Calu3 (cell line): ENCODE data around the gene LIN9. TPM values are rescaled to one million over a fixed set of nuclear protein-coding genes. Genes with fewer than 3 reads are reported as not detected.
"Not testable (repeated sequence)": the region's sequence is repeated elsewhere in the genome, so short reads cannot be mapped to it uniquely, and the experiment has no call there.

Source experiments
- BruUV-seq: library from RNA; stranded (reverse); fragments of 400-500 nt; replicated peaks from 2 replicates; lab custom pipeline; 2021; lab: Mats Ljungman, UMichigan
- CTCF ChIA-PET: fragments of 300-600 bp; sonication (Branson Sonifier 250); formaldehyde crosslinking; loops from one replicate; lab custom pipeline; 2022; ENCODE audit warnings: antibody characterized with exemption; lab: Charles Lee
- DNase-seq: peaks from one replicate; pipeline ENCODE4 v3.0.0; 2022
- H3K27ac Mint-ChIP-seq: one replicate; pipeline ENCODE4 v1.8.0; 2022; ENCODE audit warnings: mixed read lengths; ENCODE audit not compliant: unreplicated experiment
- H3K27me3 Mint-ChIP-seq: one replicate; pipeline ENCODE4 v1.8.0; 2022; ENCODE audit warnings: mixed read lengths; ENCODE audit not compliant: unreplicated experiment
- H3K36me3 Mint-ChIP-seq: one replicate; pipeline ENCODE4 v1.8.0; 2022; ENCODE audit warnings: mild to moderate bottlenecking, moderate library complexity, mixed read lengths; ENCODE audit not compliant: insufficient read depth, unreplicated experiment
- H3K4me1 Mint-ChIP-seq: one replicate; pipeline ENCODE4 v1.8.0; 2022; ENCODE audit warnings: mild to moderate bottlenecking, low read depth, mixed read lengths; ENCODE audit not compliant: unreplicated experiment
- H3K4me3 Mint-ChIP-seq: one replicate; pipeline ENCODE4 v1.8.0; 2022; ENCODE audit warnings: mild to moderate bottlenecking, low read depth, moderate library complexity, mixed read lengths; ENCODE audit not compliant: unreplicated experiment
- H3K9me3 Mint-ChIP-seq: one replicate; pipeline ENCODE4 v1.8.0; 2022; ENCODE audit warnings: low read depth, mixed read lengths; ENCODE audit not compliant: unreplicated experiment
- CTCF ChIP-seq: fragments of 200-600 bp; IDR thresholded peaks from one replicate; pipeline ENCODE4 v1.8.0; 2022; ENCODE audit warnings: antibody characterized with exemption; ENCODE audit not compliant: unreplicated experiment
- intact Hi-C: fragments of 100-400 bp; cut with micrococcal nuclease; formaldehyde crosslinking; loops from one replicate; pipeline ENCODE4 v1.10.0; 2022; ENCODE audit not compliant: unreplicated experiment
- total RNA-seq: library from RNA; stranded (reverse); gene quantifications from 2 replicates; pipeline ENCODE4 v1.2.3, GENCODE V29; 2022

Gene LIN9
- total RNA-seq, 1 experiment from 2014 or later = 14.3 TPM

GRCh38 chr1:226276987-226277386, 32.0 kb downstream of the LIN9 start:
- no peak overlapping the region for H3K27ac Mint-ChIP-seq
- H3K36me3 Mint-ChIP-seq = peaks cover 18% of the 10 kb centered on the region
- H3K27me3 Mint-ChIP-seq = no peaks in the 10 kb centered on the region
- TF ChIP-seq CTCF = no peak
- H3K9me3 Mint-ChIP-seq = no peaks in the 10 kb centered on the region
- no TSS peak for BruUV-seq
- H3K4me3 Mint-ChIP-seq = no peak overlapping the region
- CTCF ChIA-PET = interaction anchor here (1.0 kb wide), 1 partner anchor 212 kb away, joined by 3 read pairs; no protein-coding TSS in a partner anchor
- intact Hi-C loops = no loop called here
- H3K4me1 Mint-ChIP-seq = no peaks in the 10 kb centered on the region
- DNase-seq = no peak

- Mint-ChIP-seq H3K27ac (no peak overlapping the region), H3K36me3 (peaks cover 18% of the 10 kb centered on the region), H3K4me3 (no peak overlapping the region), H3K27me3 (no peaks in the 10 kb centered on the region), H3K9me3 (no peaks in the 10 kb centered on the region), H3K4me1 (no peaks in the 10 kb centered on the region)
- no peak for TF ChIP-seq CTCF
- intact Hi-C loops = no loop called here
- no peak for DNase-seq
- CTCF ChIA-PET = no interaction called here
- no TSS peak for BruUV-seq
Observed at GRCh38 chr1:226276077-226276682, 32.8 kb downstream of the LIN9 start.

GRCh38 chr1:226274138-226274537, 34.8 kb downstream of the LIN9 start:
- Mint-ChIP-seq H3K4me1 (peaks cover 5% of the 10 kb centered on the region), H3K36me3 (peaks cover 18% of the 10 kb centered on the region), H3K9me3 (no peaks in the 10 kb centered on the region), H3K4me3 (no peak overlapping the region), H3K27ac (no peak overlapping the region), H3K27me3 (no peaks in the 10 kb centered on the region)
- CTCF ChIA-PET = interaction anchor here (0.6 to 0.7 kb wide), 2 partner anchors 151 to 1943 kb away, joined by 3 to 4 read pairs; no protein-coding TSS in a partner anchor
- no peak for TF ChIP-seq CTCF
- no TSS peak for BruUV-seq
- DNase-seq = no peak
- intact Hi-C loops = no loop called here

- H3K9me3 Mint-ChIP-seq, DNase-seq, H3K27ac Mint-ChIP-seq, BruUV-seq, H3K4me3 Mint-ChIP-seq, H3K27me3 Mint-ChIP-seq, intact Hi-C loops: not testable (repeated sequence)
- CTCF ChIA-PET = interaction anchor here (0.7 kb wide), 3 partner anchors 23 to 589 kb away, joined by 4 to 8 read pairs (median 4); no protein-coding TSS in a partner anchor
- Mint-ChIP-seq H3K36me3 (peaks cover 18% of the 10 kb centered on the region), H3K4me1 (peaks cover 13% of the 10 kb centered on the region)
Observed at GRCh38 chr1:226272233-226272902, 36.6 kb downstream of the LIN9 start.
